Small intestine (tissue), 7 donors: ENCODE measurements around the gene IGLL1. TPM values are rescaled to one million over a fixed set of nuclear protein-coding genes. Genes with fewer than 3 reads are reported as not detected.

Source experiments
- DNase-seq, 2 donors: peaks; one replicate each; pipeline versions ENCODE4 v3.0.0 to v3.0.0-alpha.2; 2013
- FAIRE-seq: peaks from 2 replicates; lab custom pipeline; 2012; peaks lifted over from hg19 to GRCh38; lab: Jason Lieb, UNC
- H3K27ac ChIP-seq, 3 donors: one replicate each; pipeline ENCODE4 v1.5.1; 2013; ENCODE audit warnings: low read length in 2 of 3, mild to moderate bottlenecking in 2 of 3, control low read depth in 1 of 3, inconsistent platforms in 1 of 3, low read depth in 1 of 3, moderate library complexity in 1 of 3
- H3K27me3 ChIP-seq, 3 donors: one replicate each; pipeline ENCODE4 v1.6.1; 2013; ENCODE audit warnings: low read length in 3 of 3, inconsistent platforms in 1 of 3; ENCODE audit not compliant: control insufficient read depth in 3 of 3, insufficient read depth in 3 of 3
- H3K36me3 ChIP-seq, 3 donors: one replicate each; pipeline ENCODE4 v1.6.1; 2013; ENCODE audit warnings: low read length in 3 of 3, inconsistent platforms in 1 of 3, low read depth in 1 of 3, mild to moderate bottlenecking in 1 of 3, moderate library complexity in 1 of 3; ENCODE audit not compliant: control insufficient read depth in 3 of 3, insufficient read depth in 2 of 3
- H3K4me1 ChIP-seq, 3 donors: one replicate each; pipeline ENCODE4 v1.6.1; 2013; ENCODE audit warnings: low read length in 2 of 3, inconsistent platforms in 1 of 3, low read depth in 1 of 3, mild to moderate bottlenecking in 1 of 3, moderate library complexity in 1 of 3; ENCODE audit not compliant: control insufficient read depth in 3 of 3, insufficient read depth in 2 of 3
- H3K4me3 ChIP-seq, 3 donors: one replicate each; pipeline ENCODE4 v1.5.1; 2013; ENCODE audit warnings: low read length in 3 of 3, control low read depth in 1 of 3, inconsistent platforms in 1 of 3, low read depth in 1 of 3, mild to moderate bottlenecking in 1 of 3, moderate library complexity in 1 of 3
- H3K9me3 ChIP-seq, 2 donors: one replicate each; pipeline ENCODE4 v1.6.1; 2013; ENCODE audit warnings: low read depth in 1 of 2, low read length in 1 of 2; ENCODE audit not compliant: control insufficient read depth in 2 of 2, insufficient read depth in 1 of 2
- WGBS, 3 donors: extraction: QIAGEN DNeasy Blood & Tissue Kit; methylation state at CpG; one replicate each; pipeline ENCODE4 v1.1.7; 2013; 5-methylcytosine and 5-hydroxymethylcytosine counted together
- polyA plus RNA-seq, 4 donors: library from polyadenylated mRNA; stranded (reverse) in 3 of 4; unstranded in 1 of 4; fragments of 200-250 nt in 3 of 4; fragments of 120-200 nt in 1 of 4; gene quantifications; one replicate each; pipeline versions ENCODE4 v1.2.1 to v1.2.3, GENCODE V29; 2013
- donor health status: healthy with polysubstance abuse.
- donor health status: control.
- donor health status: control.
- donor health status: Bipolar disorder and iron deficiency.
- donor health status: healthy.

Gene IGLL1
- polyA plus RNA-seq, 4 donors: 1.3 TPM; not detected in 3

GRCh38 chr22:23533771-23534191 is 46.3 kb downstream of the IGLL1 start:
- no peaks in the 10 kb centered on the region for H3K9me3 ChIP-seq
- DNase-seq (peak in 1 of 2 donors; percentile 15), FAIRE-seq (no peak)
- H3K36me3 ChIP-seq: no peaks in the 10 kb centered on the region
- peaks cover 0 to 66% (median 0%) of the 10 kb centered on the region in 3 donors for H3K4me1 ChIP-seq
- H3K27ac ChIP-seq: peak overlapping the region in 1 of 3 donors; percentile 51
- 55 to 59% (median 58%) methylated on average over 8 of the region's 8 CpGs for WGBS, 3 donors
- no peaks in the 10 kb centered on the region for H3K27me3 ChIP-seq
- no peak overlapping the region for H3K4me3 ChIP-seq

- Histone ChIP-seq H3K4me1 (peaks cover 0 to 62% (median 0%) of the 10 kb centered on the region in 3 donors), H3K36me3 (no peaks in the 10 kb centered on the region), H3K9me3 (no peaks in the 10 kb centered on the region), H3K27ac (peak overlapping the region in 1 of 3 donors; percentile 51), H3K27me3 (no peaks in the 10 kb centered on the region), H3K4me3 (no peak overlapping the region)
- FAIRE-seq (no peak), DNase-seq (peak in 1 of 2 donors; percentile 71)
- WGBS, 3 donors: 43 to 60% (median 49%) methylated on average over 9 of the region's 9 CpGs
These were observed 46.7 kb downstream of the IGLL1 start for GRCh38 chr22:23533328-23533762.

GRCh38 chr22:23532731-23533130 is 47.4 kb downstream of the IGLL1 start:
- 79 to 83% (median 82%) methylated on average over 4 to 5 of the region's 5 CpGs for WGBS, 3 donors
- Histone ChIP-seq H3K9me3 (no peaks in the 10 kb centered on the region), H3K4me1 (peaks cover 0 to 56% (median 0%) of the 10 kb centered on the region in 3 donors), H3K27me3 (no peaks in the 10 kb centered on the region), H3K36me3 (no peaks in the 10 kb centered on the region), H3K4me3 (no peak overlapping the region), H3K27ac (no peak overlapping the region)
- no peak for DNase-seq
- FAIRE-seq: no peak

- Histone ChIP-seq H3K27ac (no peak overlapping the region), H3K27me3 (no peaks in the 10 kb centered on the region), H3K4me3 (no peak overlapping the region), H3K36me3 (no peaks in the 10 kb centered on the region), H3K9me3 (no peaks in the 10 kb centered on the region), H3K4me1 (peaks cover 0 to 50% (median 0%) of the 10 kb centered on the region in 3 donors)
- FAIRE-seq: no peak
- no peak for DNase-seq
- WGBS, 3 donors: 71 to 81% (median 80%) methylated on average over 12 to 13 of the region's 13 CpGs
These were observed 48.0 kb downstream of the IGLL1 start for GRCh38 chr22:23531966-23532705.

- no peak overlapping the region for H3K4me3 ChIP-seq
- H3K27ac ChIP-seq: no peak overlapping the region
- H3K27me3 ChIP-seq: no peaks in the 10 kb centered on the region
- 91 to 94% (median 91%) methylated on average over 22 to 24 of the region's 24 CpGs for WGBS, 3 donors
- DNase-seq: no peak
- no peak for FAIRE-seq
- H3K4me1 ChIP-seq: peaks cover 0 to 45% (median 0%) of the 10 kb centered on the region in 3 donors
- no peaks in the 10 kb centered on the region for H3K36me3 ChIP-seq
- no peaks in the 10 kb centered on the region for H3K9me3 ChIP-seq
These were observed 48.7 kb downstream of the IGLL1 start for GRCh38 chr22:23531283-23531956.

GRCh38 chr22:23530766-23531282 is 49.3 kb downstream of the IGLL1 start:
- no peak for FAIRE-seq
- H3K4me1 ChIP-seq: peaks cover 0 to 40% (median 0%) of the 10 kb centered on the region in 3 donors
- no peak overlapping the region for H3K27ac ChIP-seq
- WGBS, 3 donors: 88 to 95% (median 92%) methylated on average over 7 of the region's 7 CpGs
- no peaks in the 10 kb centered on the region for H3K27me3 ChIP-seq
- DNase-seq: no peak
- H3K4me3 ChIP-seq: no peak overlapping the region
- no peaks in the 10 kb centered on the region for H3K36me3 ChIP-seq
- no peaks in the 10 kb centered on the region for H3K9me3 ChIP-seq

- Histone ChIP-seq H3K9me3 (no peaks in the 10 kb centered on the region), H3K27me3 (no peaks in the 10 kb centered on the region), H3K27ac (no peak overlapping the region), H3K4me1 (peaks cover 0 to 33% (median 0%) of the 10 kb centered on the region in 3 donors), H3K36me3 (no peaks in the 10 kb centered on the region), H3K4me3 (no peak overlapping the region)
- no peak for FAIRE-seq
- 75 to 88% (median 79%) methylated on average over 2 of the region's 2 CpGs for WGBS, 3 donors
- no peak for DNase-seq
These were observed 50.0 kb downstream of the IGLL1 start for GRCh38 chr22:23530106-23530505.
